OCI-LY3 (cell line): ENCODE measurements around the gene OR56A5.

ENCODE experiments used
- EZH2phosphoT487 ChIP-seq: fragments of 200-600 bp; shearing (Covaris generic); IDR thresholded peaks from 2 replicates; pipeline ENCODE4 v1.6.1; 2018; ENCODE audit warnings: antibody characterized with exemption, mixed run types, low read depth
- TF ChIP-seq, protein P1 (sequence below): fragments of 200-600, 300-600 bp; sonication (generic); IDR thresholded peaks from 2 replicates; pipeline ENCODE4 v1.5.1; 2014; ENCODE audit warnings: antibody characterized with exemption, low read length, low read depth

DNA sequence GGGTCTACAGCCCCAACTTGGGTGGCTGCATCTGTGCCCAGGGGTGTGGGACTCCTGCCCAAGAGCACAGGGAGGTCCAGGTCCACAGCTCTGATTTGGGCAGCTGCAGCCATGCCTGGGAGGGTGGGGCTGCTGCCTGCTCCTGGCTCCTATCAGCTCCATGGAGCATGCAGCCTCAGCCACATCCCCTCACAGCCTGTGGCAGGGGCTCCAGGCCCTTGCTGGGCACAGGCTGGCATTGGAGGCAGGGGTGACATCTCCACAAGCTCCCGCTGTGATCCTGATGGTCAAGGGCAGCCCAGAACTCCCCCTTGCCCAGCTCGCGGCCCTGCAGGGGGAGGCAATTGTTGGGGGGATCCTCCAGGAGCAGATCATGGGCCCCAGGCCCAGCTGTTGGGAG, 44.7 kb upstream of the OR56A5 start:
- TF ChIP-seq, protein P1, sequence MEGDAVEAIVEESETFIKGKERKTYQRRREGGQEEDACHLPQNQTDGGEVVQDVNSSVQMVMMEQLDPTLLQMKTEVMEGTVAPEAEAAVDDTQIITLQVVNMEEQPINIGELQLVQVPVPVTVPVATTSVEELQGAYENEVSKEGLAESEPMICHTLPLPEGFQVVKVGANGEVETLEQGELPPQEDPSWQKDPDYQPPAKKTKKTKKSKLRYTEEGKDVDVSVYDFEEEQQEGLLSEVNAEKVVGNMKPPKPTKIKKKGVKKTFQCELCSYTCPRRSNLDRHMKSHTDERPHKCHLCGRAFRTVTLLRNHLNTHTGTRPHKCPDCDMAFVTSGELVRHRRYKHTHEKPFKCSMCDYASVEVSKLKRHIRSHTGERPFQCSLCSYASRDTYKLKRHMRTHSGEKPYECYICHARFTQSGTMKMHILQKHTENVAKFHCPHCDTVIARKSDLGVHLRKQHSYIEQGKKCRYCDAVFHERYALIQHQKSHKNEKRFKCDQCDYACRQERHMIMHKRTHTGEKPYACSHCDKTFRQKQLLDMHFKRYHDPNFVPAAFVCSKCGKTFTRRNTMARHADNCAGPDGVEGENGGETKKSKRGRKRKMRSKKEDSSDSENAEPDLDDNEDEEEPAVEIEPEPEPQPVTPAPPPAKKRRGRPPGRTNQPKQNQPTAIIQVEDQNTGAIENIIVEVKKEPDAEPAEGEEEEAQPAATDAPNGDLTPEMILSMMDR: no peak
- no peak for TF ChIP-seq EZH2phosphoT487
